Stomach (tissue), 4 donors: ENCODE data around the gene RNLS.

Source experiments
- CTCF ChIP-seq, 7 experiments: fragments of 450-650 bp in 4 of 7; fragments of 200-600 bp in 3 of 7; sonication (generic) in 3 of 7; IDR thresholded peaks; one replicate each; pipeline ENCODE4 v1.5.1; 2016 to 2019; ENCODE audit warnings: antibody characterized with exemption in 7 of 7, control low read depth in 2 of 7, mild to moderate bottlenecking in 1 of 7
- POLR2A ChIP-seq, 4 donors: fragments of 450-650 bp; IDR thresholded peaks; one replicate each; pipeline ENCODE4 v1.6.1; 2016; ENCODE audit warnings: antibody characterized with exemption in 4 of 4, control low read depth in 2 of 4, mild to moderate bottlenecking in 1 of 4, moderate library complexity in 1 of 4
- POLR2AphosphoS5 ChIP-seq, 3 donors: sonication (generic); formaldehyde crosslinking; IDR thresholded peaks; one replicate each; pipeline ENCODE4 v1.6.1; 2016; ENCODE audit warnings: antibody characterized with exemption in 3 of 3

- TF ChIP-seq CTCF (IDR thresholded peaks at IDR 0.05) (no peak), POLR2AphosphoS5 (IDR thresholded peaks at IDR 0.05) (no peak), POLR2A (IDR thresholded peaks at IDR 0.05) (no peak)
Observed at GRCh38 chr10:88489107-88489506, 94.0 kb downstream of the RNLS start.
